Fibroblast of lung (primary cell): ENCODE results near the gene VAV2.

Experiments used
- EZH2 ChIP-seq: IDR thresholded peaks from 2 replicates; pipeline ENCODE4 v1.5.1; 2012; ENCODE audit warnings: low read length, control low read depth, mild to moderate bottlenecking; ENCODE audit errors: missing control alignments
- TF ChIP-seq, protein P1 (sequence below), 2 donors: IDR thresholded peaks in 1 of 2; conservative IDR thresholded peaks in 1 of 2; 1 replicate in 1 of 2; 2 replicates in 1 of 2; pipeline ENCODE4 v1.5.1; 2011 to 2012; ENCODE audit warnings: low read length in 2 of 2, control low read depth in 1 of 2, inconsistent platforms in 1 of 2, low read depth in 1 of 2, mild to moderate bottlenecking in 1 of 2

DNA sequence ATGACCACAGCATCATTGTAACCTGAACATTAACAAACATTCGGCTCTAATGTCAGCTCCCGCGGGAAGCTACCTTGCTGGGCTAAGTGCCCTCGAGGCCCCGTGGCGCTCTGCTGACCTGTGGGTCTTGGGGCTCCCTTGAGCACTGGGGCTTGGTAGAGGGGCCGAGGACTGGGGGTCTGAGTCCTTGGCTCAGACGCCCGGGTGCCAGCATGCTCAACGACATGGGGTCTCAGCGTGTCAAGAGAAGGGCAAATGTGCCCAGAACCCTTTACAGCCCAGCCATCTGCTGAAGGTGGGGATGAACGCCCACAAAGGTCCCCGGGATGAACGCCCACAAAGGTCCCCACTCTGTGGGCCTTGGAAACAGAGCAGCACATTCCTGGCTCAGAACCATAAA is 214.3 kb downstream of the VAV2 start:
- TF ChIP-seq, protein P1, sequence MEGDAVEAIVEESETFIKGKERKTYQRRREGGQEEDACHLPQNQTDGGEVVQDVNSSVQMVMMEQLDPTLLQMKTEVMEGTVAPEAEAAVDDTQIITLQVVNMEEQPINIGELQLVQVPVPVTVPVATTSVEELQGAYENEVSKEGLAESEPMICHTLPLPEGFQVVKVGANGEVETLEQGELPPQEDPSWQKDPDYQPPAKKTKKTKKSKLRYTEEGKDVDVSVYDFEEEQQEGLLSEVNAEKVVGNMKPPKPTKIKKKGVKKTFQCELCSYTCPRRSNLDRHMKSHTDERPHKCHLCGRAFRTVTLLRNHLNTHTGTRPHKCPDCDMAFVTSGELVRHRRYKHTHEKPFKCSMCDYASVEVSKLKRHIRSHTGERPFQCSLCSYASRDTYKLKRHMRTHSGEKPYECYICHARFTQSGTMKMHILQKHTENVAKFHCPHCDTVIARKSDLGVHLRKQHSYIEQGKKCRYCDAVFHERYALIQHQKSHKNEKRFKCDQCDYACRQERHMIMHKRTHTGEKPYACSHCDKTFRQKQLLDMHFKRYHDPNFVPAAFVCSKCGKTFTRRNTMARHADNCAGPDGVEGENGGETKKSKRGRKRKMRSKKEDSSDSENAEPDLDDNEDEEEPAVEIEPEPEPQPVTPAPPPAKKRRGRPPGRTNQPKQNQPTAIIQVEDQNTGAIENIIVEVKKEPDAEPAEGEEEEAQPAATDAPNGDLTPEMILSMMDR (conservative IDR thresholded peaks at IDR 0.05 in 1 of 2, IDR thresholded peaks at IDR 0.05 in 1 of 2; ENCODE audit: low read depth in 1 of 2, low read length in 2 of 2): no peak
- no peak for TF ChIP-seq EZH2
